HG02678 (cell line): ENCODE data around the gene ARHGAP18.

Experiments
- ATAC-seq: cut with Tn5 transposase; IDR thresholded peaks from one replicate; pipeline ENCODE4 v1.9.1; 2021; ENCODE audit warnings: mild to moderate bottlenecking, moderate library complexity; ENCODE audit not compliant: unreplicated experiment

ARHGAP18 gene

GRCh38 chr6:129709769-129710449 is at the start of gene ARHGAP18:
Gene ARHGAP18, minus strand, starts transcription at chr6:129710177. Its CDS starts 41 bp downstream, at chr6:129710136.
- peak; percentile 96 for ATAC-seq

GRCh38 chr6:129755787-129756186 is 45.8 kb upstream of the ARHGAP18 start:
- ATAC-seq, result no peak

- ATAC-seq, result no peak
Measured at GRCh38 chr6:129754750-129755149, 44.8 kb upstream of the ARHGAP18 start.

- ATAC-seq, result no peak
Measured at GRCh38 chr6:129753422-129753821, 43.4 kb upstream of the ARHGAP18 start.

GRCh38 chr6:129751384-129751783 is 41.4 kb upstream of the ARHGAP18 start:
- ATAC-seq, result no peak

GRCh38 chr6:129750360-129750759 is 40.4 kb upstream of the ARHGAP18 start:
- no peak for ATAC-seq

GRCh38 chr6:129749749-129750120 is 39.8 kb upstream of the ARHGAP18 start:
- peak; percentile 49 for ATAC-seq

GRCh38 chr6:129748901-129749748 is 39.1 kb upstream of the ARHGAP18 start:
- no peak for ATAC-seq

GRCh38 chr6:129748212-129748900 is 38.4 kb upstream of the ARHGAP18 start:
- peak; percentile 88 for ATAC-seq

GRCh38 chr6:129747588-129748112 is 37.7 kb upstream of the ARHGAP18 start:
- no peak for ATAC-seq

GRCh38 chr6:129744880-129745237 is 34.9 kb upstream of the ARHGAP18 start:
- ATAC-seq, result no peak

GRCh38 chr6:129744201-129744879 is 34.4 kb upstream of the ARHGAP18 start:
- ATAC-seq, result peak; percentile 38

- ATAC-seq, result no peak
Measured at GRCh38 chr6:129740013-129740412, 30.0 kb upstream of the ARHGAP18 start.

- ATAC-seq, result no peak
Measured at GRCh38 chr6:129736105-129736504, 26.1 kb upstream of the ARHGAP18 start.

- peak; percentile 60 for ATAC-seq
Measured at GRCh38 chr6:129733290-129733689, 23.3 kb upstream of the ARHGAP18 start.

- no peak for ATAC-seq
Measured at GRCh38 chr6:129732542-129732941, 22.6 kb upstream of the ARHGAP18 start.

GRCh38 chr6:129732034-129732433 is 22.1 kb upstream of the ARHGAP18 start:
- no peak for ATAC-seq

- ATAC-seq, result no peak
Measured at GRCh38 chr6:129731428-129731827, 21.5 kb upstream of the ARHGAP18 start.

GRCh38 chr6:129730477-129731165 is 20.6 kb upstream of the ARHGAP18 start:
- ATAC-seq, result peak; percentile 62

- ATAC-seq, result no peak
Measured at GRCh38 chr6:129726650-129727049, 16.7 kb upstream of the ARHGAP18 start.
